Mammary epithelial cell (primary cell): ENCODE results near the gene C6orf58.
"Not testable (repeated sequence)": the region's sequence is repeated elsewhere in the genome, so short reads cannot be mapped to it uniquely, and the experiment has no call there.

Experiments used
- CTCF ChIP-seq, 2 donors: IDR thresholded peaks in 1 of 2; conservative IDR thresholded peaks in 1 of 2; 2 replicates each; pipeline ENCODE4 v1.5.1; 2011 to 2012; ENCODE audit warnings: inconsistent platforms in 2 of 2, low read length in 2 of 2, mild to moderate bottlenecking in 2 of 2, control low read depth in 1 of 2, low read depth in 1 of 2; ENCODE audit not compliant: insufficient read depth in 1 of 2; ENCODE audit errors: extremely low read depth in 1 of 2
- EZH2 ChIP-seq: IDR thresholded peaks from 2 replicates; pipeline ENCODE4 v1.6.1; 2012; ENCODE audit warnings: low read length, inconsistent platforms, borderline replicate concordance

GRCh38 chr6:127593456-127593855, 16.5 kb downstream of the C6orf58 start:
- not testable (repeated sequence) for TF ChIP-seq CTCF (conservative IDR thresholded peaks at IDR 0.05 in 1 of 2, IDR thresholded peaks at IDR 0.05 in 1 of 2; ENCODE audit: extremely low read depth in 1 of 2, insufficient read depth in 1 of 2, low read depth in 1 of 2, low read length in 2 of 2); EZH2
